ENCODE results near the gene RNF166. TPM values are rescaled to one million over a fixed set of nuclear protein-coding genes. Genes with fewer than 3 reads are reported as not detected.

RNF166 gene
- total RNA-seq, 1 donor from 2014 or later: 74.2 TPM

DNA sequence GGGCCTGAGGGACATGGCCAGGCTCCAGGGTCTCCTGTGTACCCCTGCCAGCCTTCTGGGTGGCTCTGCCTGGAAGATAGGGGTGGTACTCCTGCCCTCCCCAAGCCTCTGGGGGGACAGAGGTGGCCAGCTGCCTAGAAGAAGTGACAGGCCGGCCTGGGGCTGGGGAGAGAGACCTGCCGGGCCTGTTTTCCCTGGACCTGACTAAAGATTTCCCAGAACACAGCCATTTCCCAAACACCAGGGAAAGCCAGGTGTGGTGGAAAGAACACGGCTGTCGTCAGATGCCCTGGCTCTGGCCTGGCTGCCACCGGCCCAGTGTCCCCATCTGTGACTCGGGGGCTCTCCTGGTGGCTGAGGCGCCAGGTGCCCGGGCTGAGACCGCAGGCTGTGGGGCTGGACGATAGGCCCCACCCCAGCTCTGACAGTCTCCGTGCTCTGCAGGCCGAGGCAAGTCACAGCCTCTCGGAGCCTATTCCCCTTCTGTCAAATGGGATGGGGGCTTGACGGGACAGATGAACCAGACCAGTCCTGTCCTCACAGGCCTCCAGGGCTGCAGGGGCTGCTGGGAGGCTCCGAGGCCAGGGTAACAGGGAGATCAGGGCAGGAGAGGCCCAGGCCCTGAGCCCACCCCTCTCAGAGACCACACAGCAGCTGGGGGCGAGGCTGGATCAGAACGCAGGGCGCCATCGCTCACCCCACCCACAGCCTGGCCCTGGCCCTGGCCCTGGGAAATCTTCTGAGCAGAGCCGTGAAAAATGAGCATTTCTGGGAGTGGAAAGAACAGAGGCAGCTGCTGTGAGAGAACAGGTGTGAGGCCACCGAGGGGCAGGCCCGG lies 33.1 kb upstream of the RNF166 start:
- no peaks in the 10 kb centered on the region for H3K4me1 Mint-ChIP-seq (ENCODE audit: unreplicated experiment)
- no peaks in the 10 kb centered on the region for H3K9me3 Mint-ChIP-seq (ENCODE audit: unreplicated experiment)
- no peaks in the 10 kb centered on the region for H3K36me3 Mint-ChIP-seq (ENCODE audit: low read depth, unreplicated experiment)
- TF ChIP-seq, protein P1, sequence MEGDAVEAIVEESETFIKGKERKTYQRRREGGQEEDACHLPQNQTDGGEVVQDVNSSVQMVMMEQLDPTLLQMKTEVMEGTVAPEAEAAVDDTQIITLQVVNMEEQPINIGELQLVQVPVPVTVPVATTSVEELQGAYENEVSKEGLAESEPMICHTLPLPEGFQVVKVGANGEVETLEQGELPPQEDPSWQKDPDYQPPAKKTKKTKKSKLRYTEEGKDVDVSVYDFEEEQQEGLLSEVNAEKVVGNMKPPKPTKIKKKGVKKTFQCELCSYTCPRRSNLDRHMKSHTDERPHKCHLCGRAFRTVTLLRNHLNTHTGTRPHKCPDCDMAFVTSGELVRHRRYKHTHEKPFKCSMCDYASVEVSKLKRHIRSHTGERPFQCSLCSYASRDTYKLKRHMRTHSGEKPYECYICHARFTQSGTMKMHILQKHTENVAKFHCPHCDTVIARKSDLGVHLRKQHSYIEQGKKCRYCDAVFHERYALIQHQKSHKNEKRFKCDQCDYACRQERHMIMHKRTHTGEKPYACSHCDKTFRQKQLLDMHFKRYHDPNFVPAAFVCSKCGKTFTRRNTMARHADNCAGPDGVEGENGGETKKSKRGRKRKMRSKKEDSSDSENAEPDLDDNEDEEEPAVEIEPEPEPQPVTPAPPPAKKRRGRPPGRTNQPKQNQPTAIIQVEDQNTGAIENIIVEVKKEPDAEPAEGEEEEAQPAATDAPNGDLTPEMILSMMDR (IDR thresholded peaks at IDR 0.05; ENCODE audit: unreplicated experiment): no peak
- no peak overlapping the region for H3K27ac Mint-ChIP-seq (ENCODE audit: unreplicated experiment)
- no peak overlapping the region for H3K4me3 Mint-ChIP-seq (ENCODE audit: unreplicated experiment)
- H3K27me3 Mint-ChIP-seq (ENCODE audit: unreplicated experiment): peaks cover 8% of the 10 kb centered on the region
- DNase-seq (ENCODE audit: low spot score): no peak

DNA sequence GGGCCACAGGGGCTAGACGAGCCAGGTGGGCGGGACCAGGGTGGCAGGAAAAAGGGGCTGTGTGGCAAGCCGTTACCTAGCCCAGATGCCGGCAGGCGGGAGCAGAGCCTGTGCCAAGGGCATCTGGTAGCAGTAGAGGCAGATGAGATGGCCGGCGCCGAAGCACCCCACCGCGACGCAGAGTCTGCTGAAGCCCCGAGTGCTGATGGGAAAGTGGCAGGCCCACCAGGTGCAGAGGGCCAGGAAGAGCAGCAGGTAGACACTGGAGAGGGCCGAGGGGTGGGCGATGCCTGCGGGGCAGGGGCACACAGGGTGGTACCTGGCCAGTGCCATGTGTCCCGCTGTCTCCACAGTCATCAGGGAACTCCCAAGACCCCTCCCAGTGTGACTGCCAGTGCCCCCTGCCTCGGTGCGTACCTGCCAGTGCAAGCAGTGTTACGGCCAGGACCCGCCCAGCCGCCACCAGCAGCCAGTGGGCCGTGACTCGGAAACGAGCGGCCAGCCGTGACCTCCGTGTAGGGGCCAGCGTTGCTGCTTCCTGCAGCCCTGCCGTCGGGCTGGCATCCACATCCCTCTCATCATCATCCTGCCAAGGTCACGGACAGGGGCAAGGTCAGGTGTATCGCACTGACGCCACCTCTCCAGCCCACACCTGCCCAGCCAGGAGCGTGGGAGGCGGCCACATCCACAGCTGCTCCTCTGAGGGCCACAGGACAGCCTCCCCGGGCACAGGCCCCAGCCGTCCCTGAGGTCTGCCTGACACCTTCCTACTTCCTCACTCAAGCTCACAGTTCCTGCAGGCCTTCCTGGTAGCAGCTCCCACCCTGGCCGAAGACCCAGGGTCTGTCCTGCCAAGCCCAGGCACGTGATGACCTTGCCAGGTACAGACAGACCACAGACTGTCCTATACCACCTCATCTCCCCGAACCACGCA lies 32.2 kb upstream of the RNF166 start:
- DNase-seq (ENCODE audit: low spot score): no peak
- H3K4me3 Mint-ChIP-seq (ENCODE audit: unreplicated experiment): no peak overlapping the region
- peaks cover 8% of the 10 kb centered on the region for H3K27me3 Mint-ChIP-seq (ENCODE audit: unreplicated experiment)
- no peak overlapping the region for H3K27ac Mint-ChIP-seq (ENCODE audit: unreplicated experiment)
- H3K9me3 Mint-ChIP-seq (ENCODE audit: unreplicated experiment): no peaks in the 10 kb centered on the region
- H3K4me1 Mint-ChIP-seq (ENCODE audit: unreplicated experiment): no peaks in the 10 kb centered on the region
- H3K36me3 Mint-ChIP-seq (ENCODE audit: low read depth, unreplicated experiment): no peaks in the 10 kb centered on the region
- TF ChIP-seq, protein P1 (IDR thresholded peaks at IDR 0.05; ENCODE audit: unreplicated experiment): no peak

DNA sequence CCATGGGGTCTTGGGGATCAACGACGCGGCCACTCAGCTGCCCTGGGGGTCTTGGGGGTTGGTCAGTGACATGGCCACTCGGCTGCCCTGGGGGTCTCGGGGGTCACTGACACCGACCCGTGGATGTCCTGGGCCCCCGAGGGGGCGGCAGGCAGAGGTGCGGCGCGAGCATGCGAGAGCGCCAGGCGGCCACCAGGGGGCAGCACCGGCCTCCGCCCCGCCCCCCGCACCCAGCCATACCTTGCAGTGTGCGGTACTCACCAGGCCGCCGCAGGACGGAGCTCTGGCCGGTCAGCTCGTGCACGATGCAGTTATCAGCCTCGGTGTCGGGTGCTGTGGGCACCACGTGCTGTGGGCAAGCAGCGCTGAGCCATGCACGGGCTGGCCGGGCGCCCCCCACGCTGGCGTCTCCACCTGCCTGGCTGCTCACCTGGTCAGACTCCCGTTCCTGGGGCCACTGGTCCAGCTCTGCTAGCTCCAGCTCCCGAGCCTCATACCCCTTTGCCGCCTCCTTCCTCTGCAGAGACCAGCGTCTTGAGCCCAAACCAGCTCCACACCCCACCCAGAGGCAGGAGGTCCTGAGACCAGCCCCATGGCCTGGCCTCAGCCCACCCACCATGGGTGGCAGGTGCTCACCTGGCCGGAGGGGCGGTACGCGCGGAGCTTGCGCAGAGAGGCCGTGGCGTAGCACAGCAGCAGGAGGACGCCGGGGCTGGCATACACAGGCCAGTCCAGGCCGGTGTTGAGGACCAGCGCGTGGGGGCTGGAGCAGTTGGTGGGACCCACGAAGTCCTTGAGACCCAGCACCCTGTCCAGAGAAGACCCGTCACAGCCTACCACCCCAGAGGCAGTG lies 31.3 kb upstream of the RNF166 start:
- TF ChIP-seq, protein P1 (IDR thresholded peaks at IDR 0.05; ENCODE audit: unreplicated experiment): peak; percentile 99
- no peaks in the 10 kb centered on the region for H3K4me1 Mint-ChIP-seq (ENCODE audit: unreplicated experiment)

DNA sequence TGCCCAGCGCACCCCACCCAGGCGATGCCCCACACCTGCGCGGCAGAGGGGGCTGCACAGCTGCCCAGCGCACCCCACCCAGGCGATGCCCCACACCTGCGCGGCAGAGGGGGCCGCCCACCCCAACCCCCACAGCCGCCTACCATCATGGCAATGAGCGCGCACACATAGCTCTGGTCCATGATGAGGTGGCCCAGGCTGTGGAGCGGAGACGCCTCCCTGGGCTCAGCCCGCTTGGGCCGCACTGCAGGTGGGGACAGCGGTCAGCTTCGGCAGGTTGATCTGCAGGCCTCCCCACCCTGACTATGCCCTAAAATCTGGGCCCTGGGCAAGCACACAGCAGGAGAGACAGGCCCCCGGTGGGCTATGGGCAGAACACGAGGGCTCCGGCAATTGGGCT lies 30.3 kb upstream of the RNF166 start:
- TF ChIP-seq, protein P1 (IDR thresholded peaks at IDR 0.05; ENCODE audit: unreplicated experiment): no peak
- Mint-ChIP-seq H3K4me3 (ENCODE audit: unreplicated experiment) (no peak overlapping the region), H3K27ac (ENCODE audit: unreplicated experiment) (no peak overlapping the region), H3K27me3 (ENCODE audit: unreplicated experiment) (peaks cover 11% of the 10 kb centered on the region), H3K9me3 (ENCODE audit: unreplicated experiment) (no peaks in the 10 kb centered on the region), H3K4me1 (ENCODE audit: unreplicated experiment) (no peaks in the 10 kb centered on the region), H3K36me3 (ENCODE audit: low read depth, unreplicated experiment) (no peaks in the 10 kb centered on the region)
- no peak for DNase-seq (ENCODE audit: low spot score)

More for the DNA sequence above, 31.3 kb upstream of the RNF166 start:
- no peak overlapping the region for H3K27ac Mint-ChIP-seq (ENCODE audit: unreplicated experiment)
- H3K4me3 Mint-ChIP-seq (ENCODE audit: unreplicated experiment): no peak overlapping the region
- DNase-seq (ENCODE audit: low spot score): peak; percentile 77
- H3K9me3 Mint-ChIP-seq (ENCODE audit: unreplicated experiment): no peaks in the 10 kb centered on the region
- H3K27me3 Mint-ChIP-seq (ENCODE audit: unreplicated experiment): peaks cover 8% of the 10 kb centered on the region
- no peaks in the 10 kb centered on the region for H3K36me3 Mint-ChIP-seq (ENCODE audit: low read depth, unreplicated experiment)
